ENCODE data around the gene U2AF2. TPM values are rescaled to one million over a fixed set of nuclear protein-coding genes. Genes with fewer than 3 reads are reported as not detected.

Gene U2AF2
- total and polyA plus RNA-seq, 2 of the 4 experiments (the other 2 are of a cell fraction), result 120 to 260 TPM

GRCh38 chr19:55688422-55689218, 33.8 kb downstream of the U2AF2 start:
- H3K14ac ChIP-seq (replicated peaks; ENCODE audit: low read depth, low read length), result no peak overlapping the region
- no peak overlapping the region for H2BK120ac ChIP-seq (ENCODE audit: low read depth, low read length)
- peaks cover 48% of the 10 kb centered on the region for H4K20me1 ChIP-seq (ENCODE audit: insufficient read depth, low read length)
- H3K79me1 ChIP-seq (ENCODE audit: low read depth in 1 of 2, low read length in 2 of 2), result peaks cover 13 to 34% of the 10 kb centered on the region in 2 experiments
- CTCF ChIA-PET, result no interaction called here
- no peak overlapping the region for H4K91ac ChIP-seq (ENCODE audit: insufficient read depth, low read depth, low read length)
- POLR2A ChIA-PET (ENCODE audit: unreplicated experiment), result no interaction called here
- H2AK9ac ChIP-seq (replicated peaks; ENCODE audit: low read depth, low read length, poor library complexity), result no peak overlapping the region
- H2BK15ac ChIP-seq (ENCODE audit: low read depth, low read length), result no peak overlapping the region
- peaks cover 4% of the 10 kb centered on the region; the same call in 1 of the 2 replicates for H3K9me1 ChIP-seq (ENCODE audit: insufficient read depth, low read length)
- no peak overlapping the region for H4K8ac ChIP-seq (ENCODE audit: low read depth in 2 of 2, low read length in 2 of 2)
- H2AK5ac ChIP-seq (ENCODE audit: low read depth, low read length), result no peak overlapping the region
- no peak for DNase-seq
- H3K4me1 ChIP-seq (ENCODE audit: control insufficient read depth, insufficient read depth, low read length), result no peaks in the 10 kb centered on the region
- H3K23ac ChIP-seq (ENCODE audit: low read depth, low read length), result no peak overlapping the region
- H2BK5ac ChIP-seq (ENCODE audit: low read depth, low read length, poor library complexity, severe bottlenecking), result no peak overlapping the region
- no peak overlapping the region for H3K9ac ChIP-seq (ENCODE audit: low read depth, low read length)
- H3K18ac ChIP-seq (ENCODE audit: low read depth, low read length), result no peak overlapping the region
- H3K27ac ChIP-seq (ENCODE audit: insufficient read depth, low read length), result no peak overlapping the region
- H3K27me3 ChIP-seq (ENCODE audit: control insufficient read depth, insufficient read depth, low read length), result no peaks in the 10 kb centered on the region
- TF ChIP-seq RFX5 (IDR thresholded peaks at IDR 0.05; ENCODE audit: low read depth, low read length) (no peak), MXI1 (IDR thresholded peaks at IDR 0.05; ENCODE audit: borderline replicate concordance, low read depth, low read length) (no peak), CTCF (conservative IDR thresholded peaks at IDR 0.05; ENCODE audit: low read depth, low read length) (no peak), RCOR1 (IDR thresholded peaks at IDR 0.05; ENCODE audit: insufficient replicate concordance, low read length) (no peak), POLR2A (IDR thresholded peaks at IDR 0.05; ENCODE audit: low read depth, low read length) (no peak), MAFK (IDR thresholded peaks at IDR 0.05; ENCODE audit: low read depth, low read length) (no peak), USF2 (IDR thresholded peaks at IDR 0.05; ENCODE audit: low read depth, low read length) (no peak), MAZ (IDR thresholded peaks at IDR 0.05; ENCODE audit: borderline replicate concordance, low read depth, low read length) (no peak), CHD1 (IDR thresholded peaks at IDR 0.05; ENCODE audit: low read depth, low read length) (no peak), CEBPB (IDR thresholded peaks at IDR 0.05; ENCODE audit: low read depth, low read length) (no peak), RAD21 (IDR thresholded peaks at IDR 0.05; ENCODE audit: low read length) (no peak), SMC3 (IDR thresholded peaks at IDR 0.05; ENCODE audit: low read depth, low read length) (no peak), ELK1 (IDR thresholded peaks at IDR 0.05; ENCODE audit: borderline replicate concordance, low read depth, low read length) (no peak), BHLHE40 (IDR thresholded peaks at IDR 0.05; ENCODE audit: low read depth, low read length) (no peak)
- WGBS, 2 experiments (ENCODE audit: extremely low coverage in 2 of 2, insufficient read length in 1 of 2), result 93% methylated on average over 6 of the region's 27 CpGs; no CpG with 5 or more reads in 1 of the 2 experiments
- no peak overlapping the region for H3K4ac ChIP-seq (ENCODE audit: low read depth, low read length)
- H3K56ac ChIP-seq (ENCODE audit: extremely low read depth, insufficient read depth, low read length), result no peak overlapping the region
- in situ Hi-C loops (cut with MboI; ENCODE audit: low sequenced_read_pairs), result loop anchor here (25.0 kb wide), 1 partner anchor 449 kb away; the partner anchor contains the start of gene ZNF444
- H3K9me3 ChIP-seq (ENCODE audit: control insufficient read depth, insufficient read depth, low read length), result no peaks in the 10 kb centered on the region
- no peak overlapping the region for H4K5ac ChIP-seq (ENCODE audit: low read depth, low read length)
- H3K4me2 ChIP-seq (ENCODE audit: low read depth, low read length), result no peak overlapping the region
- no peak for ATAC-seq (ENCODE audit: low read depth)
- no peak overlapping the region for H2BK20ac ChIP-seq (ENCODE audit: low read depth, low read length)
- H2AFZ ChIP-seq (replicated peaks; ENCODE audit: low read length, poor library complexity), result no peak overlapping the region
- H3K4me3 ChIP-seq (ENCODE audit: insufficient read depth, low read depth, low read length), result no peak overlapping the region
- BruUV-seq (replicated peaks), result no TSS peak
- peaks cover 69% of the 10 kb centered on the region for H3K36me3 ChIP-seq (ENCODE audit: control insufficient read depth, insufficient read depth, low read length)
- intact Hi-C loops (cut with micrococcal nuclease), result no loop called here
- dilution Hi-C loops (cut with HindIII; ENCODE audit: low sequenced_read_pairs, unreplicated experiment), result no loop called here
